Measurements from ENCODE around the gene PALD1. TPM values are rescaled to one million over a fixed set of nuclear protein-coding genes. Genes with fewer than 3 reads are reported as not detected.

The PALD1 gene
- total and polyA plus RNA-seq, 9 of the 15 experiments (the other 6 are each of a cell fraction or from before 2014, with no cell fraction given) = 0.03 to 0.29 (median 0.09) TPM; not detected in 2

DNA sequence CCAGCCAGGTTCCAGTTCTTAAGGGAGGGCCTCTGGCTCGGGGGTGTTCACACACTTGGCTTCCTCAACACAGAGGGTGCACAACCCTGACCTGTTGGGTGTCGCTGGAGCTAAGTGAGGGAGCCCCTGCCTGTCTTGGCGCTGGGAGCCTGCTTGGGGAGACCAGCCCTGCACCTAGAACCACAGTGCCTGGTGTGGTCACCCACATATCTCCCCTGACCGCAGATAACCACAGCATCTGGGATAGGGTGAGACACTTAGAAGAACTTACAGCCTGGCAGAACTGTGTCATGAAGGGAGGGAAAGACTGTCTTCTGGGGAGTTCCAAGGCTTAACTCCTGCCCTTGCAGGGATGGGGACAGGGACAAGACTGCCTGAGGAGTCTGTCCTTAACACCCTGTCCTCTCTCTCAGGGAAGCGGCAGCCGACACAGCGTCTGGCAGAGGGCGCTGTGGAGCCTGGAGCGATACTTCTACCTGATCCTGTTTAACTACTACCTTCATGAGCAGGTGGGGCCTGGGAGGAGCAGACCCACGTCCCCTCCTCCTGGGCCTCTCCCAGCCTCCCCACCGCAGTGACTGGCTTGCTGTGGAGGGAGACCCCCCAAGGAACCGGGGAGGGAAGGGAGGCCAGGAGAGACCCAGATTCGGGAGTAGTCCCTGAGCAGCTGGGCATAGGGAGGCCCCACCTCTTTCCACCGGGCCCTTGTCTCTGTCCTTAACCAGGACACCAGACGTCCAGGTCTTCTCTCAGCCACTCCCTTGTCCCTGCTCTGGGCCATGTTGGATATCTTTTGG, 59.0 kb downstream of the PALD1 start (continued):
- TF ChIP-seq PHF8 (IDR thresholded peaks at IDR 0.05; ENCODE audit: borderline replicate concordance, low read length) = no peak
- TF ChIP-seq THRB (CRISPR knock-in tag; conservative IDR thresholded peaks at IDR 0.05) = no peak
- no peak for TF ChIP-seq ZNF717 (CRISPR knock-in tag; IDR thresholded peaks at IDR 0.05)
- no peak for TF ChIP-seq ZNF707 (CRISPR knock-in tag; conservative IDR thresholded peaks at IDR 0.05)
- no peak for TF ChIP-seq ZNF586 (CRISPR knock-in tag; conservative IDR thresholded peaks at IDR 0.05)
- TF ChIP-seq PTRF (tag; IDR thresholded peaks at IDR 0.05) = no peak
- TF ChIP-seq, protein P1, sequence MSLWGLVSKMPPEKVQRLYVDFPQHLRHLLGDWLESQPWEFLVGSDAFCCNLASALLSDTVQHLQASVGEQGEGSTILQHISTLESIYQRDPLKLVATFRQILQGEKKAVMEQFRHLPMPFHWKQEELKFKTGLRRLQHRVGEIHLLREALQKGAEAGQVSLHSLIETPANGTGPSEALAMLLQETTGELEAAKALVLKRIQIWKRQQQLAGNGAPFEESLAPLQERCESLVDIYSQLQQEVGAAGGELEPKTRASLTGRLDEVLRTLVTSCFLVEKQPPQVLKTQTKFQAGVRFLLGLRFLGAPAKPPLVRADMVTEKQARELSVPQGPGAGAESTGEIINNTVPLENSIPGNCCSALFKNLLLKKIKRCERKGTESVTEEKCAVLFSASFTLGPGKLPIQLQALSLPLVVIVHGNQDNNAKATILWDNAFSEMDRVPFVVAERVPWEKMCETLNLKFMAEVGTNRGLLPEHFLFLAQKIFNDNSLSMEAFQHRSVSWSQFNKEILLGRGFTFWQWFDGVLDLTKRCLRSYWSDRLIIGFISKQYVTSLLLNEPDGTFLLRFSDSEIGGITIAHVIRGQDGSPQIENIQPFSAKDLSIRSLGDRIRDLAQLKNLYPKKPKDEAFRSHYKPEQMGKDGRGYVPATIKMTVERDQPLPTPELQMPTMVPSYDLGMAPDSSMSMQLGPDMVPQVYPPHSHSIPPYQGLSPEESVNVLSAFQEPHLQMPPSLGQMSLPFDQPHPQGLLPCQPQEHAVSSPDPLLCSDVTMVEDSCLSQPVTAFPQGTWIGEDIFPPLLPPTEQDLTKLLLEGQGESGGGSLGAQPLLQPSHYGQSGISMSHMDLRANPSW (CRISPR knock-in tag; IDR thresholded peaks at IDR 0.05) = no peak
- no peak for TF ChIP-seq KAT8 (IDR thresholded peaks at IDR 0.05; ENCODE audit: low read depth)
- TF ChIP-seq, protein P2, sequence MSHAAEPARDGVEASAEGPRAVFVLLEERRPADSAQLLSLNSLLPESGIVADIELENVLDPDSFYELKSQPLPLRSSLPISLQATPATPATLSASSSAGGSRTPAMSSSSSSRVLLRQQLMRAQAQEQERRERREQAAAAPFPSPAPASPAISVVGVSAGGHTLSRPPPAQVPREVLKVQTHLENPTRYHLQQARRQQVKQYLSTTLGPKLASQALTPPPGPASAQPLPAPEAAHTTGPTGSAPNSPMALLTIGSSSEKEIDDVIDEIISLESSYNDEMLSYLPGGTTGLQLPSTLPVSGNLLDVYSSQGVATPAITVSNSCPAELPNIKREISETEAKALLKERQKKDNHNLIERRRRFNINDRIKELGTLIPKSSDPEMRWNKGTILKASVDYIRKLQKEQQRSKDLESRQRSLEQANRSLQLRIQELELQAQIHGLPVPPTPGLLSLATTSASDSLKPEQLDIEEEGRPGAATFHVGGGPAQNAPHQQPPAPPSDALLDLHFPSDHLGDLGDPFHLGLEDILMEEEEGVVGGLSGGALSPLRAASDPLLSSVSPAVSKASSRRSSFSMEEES (CRISPR knock-in tag; IDR thresholded peaks at IDR 0.05) = no peak
- no peak for TF ChIP-seq MYC (IDR thresholded peaks at IDR 0.05; ENCODE audit: low read depth, low read length)
- TF ChIP-seq MYC (CRISPR knock-in tag; IDR thresholded peaks at IDR 0.05; ENCODE audit: borderline replicate concordance, low read depth) = no peak
- no peak for TF ChIP-seq SAP30 (IDR thresholded peaks at IDR 0.05; ENCODE audit: borderline replicate concordance, insufficient read depth, low read depth, low read length, poor library complexity, severe bottlenecking)
- TF ChIP-seq STAG1 (CRISPR knock-in tag; IDR thresholded peaks at IDR 0.05; ENCODE audit: borderline replicate concordance) = 0 out of 2 replicates have a peak, but pooled peaks have one; percentile 41
- no peak for TF ChIP-seq L3MBTL2 (IDR thresholded peaks at IDR 0.05)
